GM12878 (cell line): ENCODE data around the gene DLEC1. TPM values are rescaled to one million over a fixed set of nuclear protein-coding genes. Genes with fewer than 3 reads are reported as not detected.
A peak's percentile ranks its signal among the peaks of the same experiment; 100 is the strongest.

Experiments
- ATAC-seq: fragments of 200-7000 bp; cut with Tn5 transposase; 3 replicates; pipeline ENCODE4 v1.9.1; 2020; ENCODE audit warnings: mild to moderate bottlenecking, moderate library complexity
- BruUV-seq: library from RNA; stranded (reverse); fragments of 400-500 nt; replicated peaks from 2 replicates; lab custom pipeline; 2021; lab: Mats Ljungman, UMichigan
- CTCF ChIA-PET: fragments of 300-600 bp; sonication (Branson Sonifier 250); formaldehyde crosslinking; extraction: SDS; loops from one replicate; lab custom pipeline; 2021; ENCODE audit warnings: inconsistent platforms; lab: Yijun Ruan, JAX
- POLR2A ChIA-PET: fragments of 350-600 bp; formaldehyde crosslinking; extraction: SDS; loops from one replicate; lab custom pipeline; 2021; ENCODE audit warnings: inconsistent platforms; lab: Charles Lee
- RAD21 ChIA-PET: fragments of 300-600 bp; sonication (Branson Sonifier 250); formaldehyde crosslinking; loops from one replicate; lab custom pipeline; 2023; ENCODE audit warnings: antibody characterized with exemption; ENCODE audit not compliant: unreplicated experiment; lab: Charles Lee
- SMC1A ChIA-PET: fragments of 300-600 bp; sonication (Branson Sonifier 250); formaldehyde crosslinking; loops from one replicate; lab custom pipeline; 2023; ENCODE audit not compliant: unreplicated experiment, uncharacterized antibody; lab: Charles Lee
- DNase-seq: peaks from one replicate; pipeline ENCODE4 v3.0.0-alpha.2; 2011; ENCODE audit warnings: low read depth, low spot score
- FAIRE-seq: peaks from 3 replicates; lab custom pipeline; 2011; peaks lifted over from hg19 to GRCh38; lab: Jason Lieb, UNC
- H2AFZ ChIP-seq: 2 replicates; pipeline ENCODE4 v1.6.0; 2011; ENCODE audit warnings: low read depth, low read length, control low read depth; ENCODE audit not compliant: control insufficient read depth
- H3K27ac ChIP-seq: 2 replicates; pipeline ENCODE4 v1.5.1; 2011; ENCODE audit warnings: control low read depth; ENCODE audit not compliant: control insufficient read depth, insufficient read depth
- H3K27me3 ChIP-seq, 2 experiments: replicated peaks in 1 of 2; 2 replicates each; pipeline versions ENCODE4 v1.6.0 to v1.6.1; 2011; ENCODE audit warnings: low read length in 1 of 2; ENCODE audit not compliant: control insufficient read depth in 2 of 2, insufficient read depth in 2 of 2
- H3K36me3 ChIP-seq, 2 experiments: 2 replicates each; pipeline ENCODE4 v1.5.1; 2011; ENCODE audit warnings: low read length in 1 of 2; ENCODE audit not compliant: control insufficient read depth in 2 of 2, insufficient read depth in 2 of 2
- H3K4me1 ChIP-seq: 2 replicates; pipeline ENCODE4 v1.6.1; 2011; ENCODE audit warnings: mild to moderate bottlenecking, low read length, moderate library complexity, mixed read lengths; ENCODE audit not compliant: control insufficient read depth, insufficient read depth
- H3K4me2 ChIP-seq: 2 replicates; pipeline ENCODE4 v1.6.0; 2011; ENCODE audit warnings: control low read depth; ENCODE audit not compliant: control insufficient read depth, insufficient read depth
- H3K4me3 ChIP-seq: fragments of 200-600 bp; sonication (generic); 2 replicates; pipeline ENCODE4 v1.5.1; 2016
- H3K79me2 ChIP-seq: 2 replicates; pipeline ENCODE4 v1.6.0; 2011; ENCODE audit warnings: low read length; ENCODE audit not compliant: control insufficient read depth, insufficient read depth
- H3K9ac ChIP-seq: 2 replicates; pipeline ENCODE4 v1.8.0; 2011; ENCODE audit warnings: low read length, control low read depth, mixed read lengths; ENCODE audit not compliant: control insufficient read depth, insufficient read depth
- H3K9me3 ChIP-seq: replicated peaks from 3 replicates; pipeline ENCODE4 v1.5.1; 2011; ENCODE audit warnings: mild to moderate bottlenecking, low read length; ENCODE audit not compliant: control insufficient read depth, insufficient read depth
- H4K20me1 ChIP-seq: 2 replicates; pipeline ENCODE4 v1.6.0; 2011; ENCODE audit not compliant: control insufficient read depth, insufficient read depth
- ATF3 ChIP-seq: IDR thresholded peaks from 2 replicates; pipeline ENCODE4 v1.6.1; 2011; ENCODE audit warnings: low read depth, mild to moderate bottlenecking, low read length, moderate library complexity, borderline replicate concordance; ENCODE audit errors: extremely low read depth
- CHD2 ChIP-seq: IDR thresholded peaks from 2 replicates; pipeline ENCODE4 v1.6.1; 2011; ENCODE audit warnings: low read depth, low read length, improper control_type of control experiment, borderline replicate concordance
- CREB1 ChIP-seq: IDR thresholded peaks from 2 replicates; pipeline ENCODE4 v1.6.1; 2012; ENCODE audit warnings: low read depth, mild to moderate bottlenecking, inconsistent platforms
- CREM ChIP-seq: IDR thresholded peaks from 2 replicates; pipeline ENCODE4 v1.6.1; 2014; ENCODE audit warnings: antibody characterized with exemption, low read depth
- HDGF ChIP-seq: fragments of 450-650 bp; IDR thresholded peaks from 2 replicates; pipeline ENCODE4 v1.6.1; 2016; ENCODE audit warnings: antibody characterized with exemption
- IKZF1 ChIP-seq: fragments of 450-650 bp; conservative IDR thresholded peaks from 2 replicates; pipeline ENCODE4 v1.6.1; 2017; ENCODE audit warnings: antibody characterized with exemption, mild to moderate bottlenecking
- IRF3 ChIP-seq: fragments of 450-650 bp; IDR thresholded peaks from 2 replicates; pipeline ENCODE4 v1.6.1; 2014; ENCODE audit warnings: mild to moderate bottlenecking
- JUNB ChIP-seq: IDR thresholded peaks from 2 replicates; pipeline ENCODE4 v1.6.1; 2016; ENCODE audit warnings: antibody characterized with exemption, mild to moderate bottlenecking
- MYB ChIP-seq: fragments of 150-350 bp; IDR thresholded peaks from 2 replicates; pipeline ENCODE4 v1.6.1; 2014; ENCODE audit warnings: mild to moderate bottlenecking, low read depth, low read length, borderline replicate concordance
- NBN ChIP-seq: fragments of 450-650 bp; IDR thresholded peaks from 2 replicates; pipeline ENCODE4 v1.6.1; 2016
- NFYB ChIP-seq: IDR thresholded peaks from 2 replicates; pipeline ENCODE4 v1.6.1; 2011; ENCODE audit warnings: low read depth, mild to moderate bottlenecking, low read length, improper control_type of control experiment, moderate library complexity; ENCODE audit not compliant: insufficient read depth
- NR2C2 ChIP-seq: IDR thresholded peaks from 2 replicates; pipeline ENCODE4 v1.6.1; 2011; ENCODE audit warnings: borderline replicate concordance, low read depth; ENCODE audit not compliant: control insufficient read depth, insufficient read length
- RAD21 ChIP-seq: IDR thresholded peaks from 2 replicates; pipeline ENCODE4 v1.6.1; 2011; ENCODE audit warnings: mild to moderate bottlenecking, low read depth, low read length, moderate library complexity; ENCODE audit not compliant: insufficient read depth
- RBBP5 ChIP-seq: fragments of 200-600 bp; sonication (generic); conservative IDR thresholded peaks from 2 replicates; pipeline ENCODE4 v1.6.1; 2016
- RELA ChIP-seq: fragments of 450-650 bp; IDR thresholded peaks from 2 replicates; pipeline ENCODE4 v1.8.0; 2014; ENCODE audit warnings: borderline replicate concordance; ENCODE audit not compliant: partially characterized antibody
- SIX5 ChIP-seq: IDR thresholded peaks from 2 replicates; pipeline ENCODE4 v1.6.1; 2011; ENCODE audit warnings: mild to moderate bottlenecking, low read depth, low read length, moderate library complexity; ENCODE audit not compliant: severe bottlenecking
- TBL1XR1 ChIP-seq: IDR thresholded peaks from 2 replicates; pipeline ENCODE4 v1.6.1; 2012; ENCODE audit warnings: low read depth, low read length, improper control_type of control experiment
- ZBTB4 ChIP-seq: fragments of 450-650 bp; formaldehyde crosslinking; IDR thresholded peaks from 2 replicates; pipeline ENCODE4 v1.4.0; 2022; ENCODE audit warnings: mild to moderate bottlenecking, moderate library complexity
- ZZZ3 ChIP-seq: IDR thresholded peaks from 2 replicates; pipeline ENCODE4 v1.6.1; 2011; ENCODE audit warnings: low read depth; ENCODE audit not compliant: control insufficient read depth, insufficient read length
- WGBS: methylation state at CpG from one replicate; pipeline ENCODE4 v1.1.6; 2016; ENCODE audit warnings: low lambda C conversion rate; ENCODE audit not compliant: insufficient replicate concordance, insufficient coverage; ENCODE audit errors: missing lambda C conversion rate; 5-methylcytosine and 5-hydroxymethylcytosine counted together
- in situ Hi-C: fragments of 300-500 bp; cut with MboI; formaldehyde crosslinking; loops from 9 replicates; pipeline ENCODE4 v1.14.3; 2018; ENCODE audit warnings: mixed read lengths
- intact Hi-C: fragments of 100-400 bp; cut with micrococcal nuclease; formaldehyde crosslinking; loops from one replicate; pipeline ENCODE4 v1.14.2; 2022; ENCODE audit not compliant: unreplicated experiment
- polyA plus RNA-seq, 11 experiments: library from polyadenylated mRNA; depleted of rRNA in 4 of 11; unstranded in 6 of 11; stranded (reverse) in 5 of 11; fragments of >200 nt; fragmentation: Nextera tagmentation in 4 of 11; fragmentation: Illumina TruSeq in 1 of 11; extraction: Ambion mirVana in 4 of 11; extraction: Trizol in 1 of 11; gene quantifications; 1 replicate in 1 of 11; 2 replicates in 10 of 11; pipeline versions ENCODE4 v1.2.1 to v1.2.3, GENCODE V29; 2011 to 2016; ENCODE audit warnings: inconsistent platforms in 2 of 11, missing spikeins in 2 of 11, low read depth in 1 of 11
- total RNA-seq, 4 experiments: library from RNA; depleted of rRNA in 3 of 4; stranded (reverse); fragments of >200 nt in 3 of 4; fragmentation: Illumina TruSeq in 1 of 4; extraction: Trizol in 1 of 4; gene quantifications; 2 replicates each; pipeline versions ENCODE4 v1.2.1 to v1.2.3, GENCODE V29; 2013 to 2021

DLEC1 gene
- total and polyA plus RNA-seq, 10 of the 15 experiments (the other 5 are each of a cell fraction or from before 2014, with no cell fraction given), result 0.03 to 0.29 (median 0.07) TPM; not detected in 3

- CTCF ChIA-PET, result interaction anchor here (0.8 to 6.1 kb wide), 9 partner anchors 11 to 182 kb away, joined by 3 to 74 read pairs (median 4); partner anchors contain the start of genes ACAA1, MYD88 and XYLB
- in situ Hi-C loops, result no loop called here
- no peak for TF ChIP-seq RAD21
- peak; percentile 79 for TF ChIP-seq CHD2
- TF ChIP-seq NBN, result peak; percentile 100
- TF ChIP-seq MYB, result no peak
- no peak for TF ChIP-seq JUNB
- peak; percentile 45 for TF ChIP-seq SIX5
- TF ChIP-seq ATF3, result no peak
- peak; percentile 71 for TF ChIP-seq IKZF1
- peak; percentile 96 for TF ChIP-seq NFYB
- TF ChIP-seq NR2C2, result no peak
- TF ChIP-seq CREB1, result peak; percentile 99
- TF ChIP-seq ZZZ3, result no peak
- no peak for TF ChIP-seq TBL1XR1
- TF ChIP-seq IRF3, result peak; percentile 84
- TF ChIP-seq RELA, result peak; percentile 92
- no peak; the same call in 1 of the 2 replicates for TF ChIP-seq RBBP5
- TF ChIP-seq ZBTB4 (CRISPR knock-in tag), result no peak
- TF ChIP-seq CREM, result peak; percentile 99
- peak; percentile 24 for TF ChIP-seq HDGF
Measured at GRCh38 chr3:38164952-38165721, 126.1 kb downstream of the DLEC1 start, which contains the start of gene OXSR1. TSS of gene OXSR1 (plus strand) at chr3:38165537. CDS start at chr3:38165877, 340 bp downstream.

More at GRCh38 chr3:38164952-38165721, 126.1 kb downstream of the DLEC1 start, which contains the start of gene OXSR1:
- peaks cover 2% of the 10 kb centered on the region; the same call in 1 of the 3 replicates for H3K9me3 ChIP-seq
- peak within 1 kb of the TSS; percentile 100 for H2AFZ ChIP-seq
- intact Hi-C loops, result loop anchor here (1.0 to 5.0 kb wide), 2 partner anchors 27 to 47 kb away; partner anchors contain the start of gene MYD88
- BruUV-seq, result no TSS peak
- ATAC-seq (peak; percentile 89), DNase-seq (peak; percentile 100), FAIRE-seq (peak; percentile 97)
- RAD21 ChIA-PET, result interaction anchor here (0.8 to 5.5 kb wide), 10 partner anchors 9 to 182 kb away, joined by 3 to 62 read pairs (median 8); partner anchors contain the start of genes ACAA1, MYD88 and XYLB
- peaks cover 4% of the 10 kb centered on the region; the same call in 1 of the 2 replicates for H3K4me1 ChIP-seq
- peak within 1 kb of the TSS; percentile 92 for H3K9ac ChIP-seq
- peak within 1 kb of the TSS; percentile 92 for H3K4me3 ChIP-seq
- SMC1A ChIA-PET, result interaction anchor here (1.1 to 5.8 kb wide), 9 partner anchors 13 to 181 kb away, joined by 3 to 92 read pairs (median 6); partner anchors contain the start of genes ACAA1, MYD88 and XYLB
- H4K20me1 ChIP-seq, result 0 out of 2 replicates have a peak, but pooled peaks cover 4% of the 10 kb centered on the region
- 1% methylated on average over 57 of the region's 57 CpGs for WGBS
- H3K27ac ChIP-seq, result peak within 1 kb of the TSS; percentile 100
- peak within 1 kb of the TSS; percentile 91 for H3K4me2 ChIP-seq
- H3K27me3 ChIP-seq, result no peaks in the 10 kb centered on the region
- POLR2A ChIA-PET, result interaction anchor here (0.7 to 6.1 kb wide), 12 partner anchors 10 to 1173 kb away, joined by 3 to 146 read pairs (median 4); partner anchors contain the start of genes ACAA1, DLEC1 and MYD88
- no peaks in the 10 kb centered on the region for H3K36me3 ChIP-seq
- H3K79me2 ChIP-seq, result peaks cover 48% of the 10 kb centered on the region
